SK-N-SH (cell line): ENCODE measurements around the gene PHKA2. TPM values are rescaled to one million over a fixed set of nuclear protein-coding genes. Genes with fewer than 3 reads are reported as not detected.
A peak's percentile ranks its signal among the peaks of the same experiment; 100 is the strongest.

Experiments
- CTCF ChIA-PET: fragments of 300-600, 350-600 bp; formaldehyde crosslinking; extraction: SDS; loops from one replicate; lab custom pipeline; 2021; lab: Yijun Ruan, JAX
- POLR2A ChIA-PET: fragments of 350-600 bp; sonication (Branson Sonifier 250); formaldehyde crosslinking; extraction: SDS; loops from one replicate; lab custom pipeline; 2020; ENCODE audit warnings: antibody characterized with exemption, inconsistent platforms; lab: Yijun Ruan, JAX
- DNase-seq: peaks from one replicate; pipeline ENCODE4 v3.0.0; 2012
- H2AFZ ChIP-seq: fragments of 200-600 bp; sonication (generic); 2 replicates; pipeline ENCODE4 v1.8.1; 2016; ENCODE audit warnings: antibody characterized with exemption, mild to moderate bottlenecking, low read depth
- H3F3A ChIP-seq: fragments of 200-600 bp; sonication (generic); replicated peaks from 2 replicates; pipeline ENCODE3; 2016; ENCODE audit warnings: antibody characterized with exemption, mild to moderate bottlenecking; ENCODE audit not compliant: insufficient read depth
- H3K27ac ChIP-seq, 2 experiments: fragments of 200-500 bp in 1 of 2; fragments of 200-600 bp in 1 of 2; sonication (Bioruptor generic) in 1 of 2; sonication (generic), shearing (Covaris generic) in 1 of 2; 2 replicates each; pipeline versions ENCODE4 v1.5.1 to v1.6.1; 2014 to 2016; ENCODE audit warnings: low read depth in 2 of 2, inconsistent platforms in 1 of 2, low read length in 1 of 2, mild to moderate bottlenecking in 1 of 2, mixed read lengths in 1 of 2
- H3K27me3 ChIP-seq: fragments of 200-600 bp; sonication (generic), shearing (Covaris generic); 2 replicates; pipeline ENCODE4 v1.6.1; 2016; ENCODE audit warnings: mixed run types; ENCODE audit not compliant: insufficient read depth
- H3K36me3 ChIP-seq, 2 experiments: fragments of 200-500 bp in 1 of 2; fragments of 200-600 bp in 1 of 2; sonication (Bioruptor generic) in 1 of 2; sonication (generic) in 1 of 2; replicated peaks in 1 of 2; 2 replicates each; pipeline versions ENCODE3 to v1.5.1; 2014 to 2016; ENCODE audit warnings: low read length in 1 of 2, mild to moderate bottlenecking in 1 of 2; ENCODE audit not compliant: insufficient read depth in 2 of 2, control insufficient read depth in 1 of 2
- H3K4me1 ChIP-seq, 2 experiments: fragments of 200-500 bp in 1 of 2; fragments of 200-600 bp in 1 of 2; sonication (Bioruptor generic) in 1 of 2; sonication (generic), shearing (Covaris generic) in 1 of 2; 2 replicates each; pipeline versions ENCODE4 v1.5.1 to v1.6.1; 2014 to 2016; ENCODE audit warnings: low read depth in 1 of 2, low read length in 1 of 2, mixed run types in 1 of 2; ENCODE audit not compliant: insufficient read depth in 2 of 2, control insufficient read depth in 1 of 2
- H3K4me2 ChIP-seq: fragments of 200-600 bp; sonication (generic), shearing (Covaris generic); 2 replicates; pipeline ENCODE4 v1.6.1; 2017; ENCODE audit warnings: mixed run types
- H3K4me3 ChIP-seq, 2 experiments: fragments of 200-500 bp in 1 of 2; fragments of 200-600 bp in 1 of 2; sonication (Bioruptor generic) in 1 of 2; sonication (generic), shearing (Covaris generic) in 1 of 2; 2 replicates each; pipeline versions ENCODE4 v1.5.1 to v1.8.1; 2014 to 2016; ENCODE audit warnings: low read depth in 2 of 2, inconsistent platforms in 1 of 2, low read length in 1 of 2, mild to moderate bottlenecking in 1 of 2, mixed read lengths in 1 of 2, moderate library complexity in 1 of 2
- H3K79me2 ChIP-seq: fragments of 200-600 bp; sonication (generic); 2 replicates; pipeline ENCODE4 v1.8.1; 2017; ENCODE audit warnings: mild to moderate bottlenecking; ENCODE audit not compliant: insufficient read depth
- H3K9ac ChIP-seq: fragments of 200-600 bp; sonication (generic); 2 replicates; pipeline ENCODE4 v1.6.1; 2017; ENCODE audit warnings: mixed run types
- H3K9me2 ChIP-seq: fragments of 200-600 bp; sonication (generic); 2 replicates; pipeline ENCODE4 v1.6.1; 2017; ENCODE audit warnings: mixed run types
- H3K9me3 ChIP-seq: fragments of 200-600 bp; sonication (generic); 2 replicates; pipeline ENCODE4 v1.6.1; 2017; ENCODE audit warnings: mixed run types, mild to moderate bottlenecking, moderate library complexity
- H4K20me1 ChIP-seq: fragments of 200-600 bp; sonication (generic); 2 replicates; pipeline ENCODE4 v1.6.1; 2017; ENCODE audit warnings: mild to moderate bottlenecking, mixed run types; ENCODE audit not compliant: insufficient read depth
- CHD2 ChIP-seq: fragments of 150-350 bp; IDR thresholded peaks from 2 replicates; pipeline ENCODE4 v1.6.1; 2018; ENCODE audit warnings: low read length; ENCODE audit not compliant: partially characterized antibody
- EP300 ChIP-seq, 2 experiments: IDR thresholded peaks; 2 replicates each; pipeline versions ENCODE4 v1.4.0 to v1.6.1; 2012; ENCODE audit warnings: borderline replicate concordance in 1 of 2, low read depth in 1 of 2, low read length in 1 of 2
- FOSL2 ChIP-seq: IDR thresholded peaks from 2 replicates; pipeline ENCODE4 v1.4.0; 2012; ENCODE audit warnings: low read depth, mild to moderate bottlenecking, moderate library complexity, borderline replicate concordance
- FOXM1 ChIP-seq: IDR thresholded peaks from 2 replicates; pipeline ENCODE4 v1.4.0; 2012; ENCODE audit warnings: low read depth, mild to moderate bottlenecking
- GABPA ChIP-seq: IDR thresholded peaks from 2 replicates; pipeline ENCODE4 v1.4.0; 2012; ENCODE audit warnings: low read depth, mild to moderate bottlenecking
- GATA2 ChIP-seq: sonication (generic); formaldehyde crosslinking; IDR thresholded peaks from 2 replicates; pipeline ENCODE4 v1.5.0; 2020; ENCODE audit warnings: mild to moderate bottlenecking, missing genetic modification reagents
- IRF3 ChIP-seq: fragments of 150-350 bp; IDR thresholded peaks from 2 replicates; pipeline ENCODE4 v1.6.1; 2016; ENCODE audit warnings: mild to moderate bottlenecking, low read depth, low read length
- JUND ChIP-seq: IDR thresholded peaks from 2 replicates; pipeline ENCODE4 v1.4.0; 2012
- MAX ChIP-seq: IDR thresholded peaks from 2 replicates; pipeline ENCODE4 v1.4.0; 2012; ENCODE audit warnings: low read depth
- MXI1 ChIP-seq: IDR thresholded peaks from 2 replicates; pipeline ENCODE4 v1.6.1; 2012; ENCODE audit warnings: mild to moderate bottlenecking, low read depth, low read length, improper control_type of control experiment
- NRF1 ChIP-seq: IDR thresholded peaks from 2 replicates; pipeline ENCODE4 v1.6.1; 2012; ENCODE audit warnings: low read depth, mild to moderate bottlenecking, low read length
- PBX3 ChIP-seq: IDR thresholded peaks from 2 replicates; pipeline ENCODE4; 2012
- RAD21 ChIP-seq: IDR thresholded peaks from 2 replicates; pipeline ENCODE4 v1.6.1; 2012; ENCODE audit warnings: mild to moderate bottlenecking, low read length
- RCOR1 ChIP-seq: fragments of 150-350 bp; IDR thresholded peaks from 2 replicates; pipeline ENCODE4 v1.6.1; 2017; ENCODE audit warnings: antibody characterized with exemption, low read length
- REST ChIP-seq: IDR thresholded peaks from 2 replicates; pipeline ENCODE4 v1.6.1; 2012; ENCODE audit warnings: mild to moderate bottlenecking, low read depth, low read length, moderate library complexity
- RFX5 ChIP-seq: IDR thresholded peaks from 2 replicates; pipeline ENCODE4 v1.6.1; 2012; ENCODE audit warnings: mild to moderate bottlenecking, improper control_type of control experiment, low read length
- SIN3A ChIP-seq: IDR thresholded peaks from 2 replicates; pipeline ENCODE4 v1.6.1; 2012; ENCODE audit warnings: low read depth, mild to moderate bottlenecking, low read length, moderate library complexity, borderline replicate concordance
- TCF12 ChIP-seq: IDR thresholded peaks from 2 replicates; pipeline ENCODE4 v1.4.0; 2012
- TEAD4 ChIP-seq: IDR thresholded peaks from 2 replicates; pipeline ENCODE4 v1.4.0; 2012; ENCODE audit warnings: mild to moderate bottlenecking, borderline replicate concordance; ENCODE audit not compliant: insufficient read depth
- YY1 ChIP-seq: IDR thresholded peaks from 2 replicates; pipeline ENCODE4 v1.4.0; 2012; ENCODE audit warnings: low read depth, mild to moderate bottlenecking
- ZBTB33 ChIP-seq: IDR thresholded peaks from 2 replicates; pipeline ENCODE4 v1.4.0; 2012; ENCODE audit warnings: low read depth, borderline replicate concordance
- WGBS: methylation state at CpG from one replicate; pipeline ENCODE4 v1.1.6; 2017; ENCODE audit warnings: low lambda C conversion rate; 5-methylcytosine and 5-hydroxymethylcytosine counted together
- polyA plus RNA-seq, 3 experiments: library from polyadenylated mRNA; depleted of rRNA; stranded (reverse); fragments of >200 nt; gene quantifications; 2 replicates each; pipeline ENCODE4 v1.2.3, GENCODE V29; 2012

PHKA2 gene
- polyA plus RNA-seq, 1 of the 3 experiments (the other 2 are of a cell fraction): 20.5 TPM

- Histone ChIP-seq H3K9ac (no peak overlapping the region), H4K20me1 (no peaks in the 10 kb centered on the region), H3K36me3 (no peaks in the 10 kb centered on the region), H3K4me3 (no peak overlapping the region), H3K9me2 (no peaks in the 10 kb centered on the region), H3F3A (no peaks in the 10 kb centered on the region), H3K4me1 (peaks cover 0 to 28% of the 10 kb centered on the region in 2 experiments; a peak in 1 of 4 replicates), H3K27me3 (peaks cover 5% of the 10 kb centered on the region; the same call in 1 of the 2 replicates), H3K79me2 (no peaks in the 10 kb centered on the region), H3K4me2 (no peak overlapping the region), H3K27ac (no peak overlapping the region), H2AFZ (no peak overlapping the region), H3K9me3 (no peaks in the 10 kb centered on the region)
- CTCF ChIA-PET: no interaction called here
- no peak for DNase-seq
- TF ChIP-seq TEAD4: no peak
- TF ChIP-seq PBX3: no peak
- no peak for TF ChIP-seq TCF12
- TF ChIP-seq EP300 (IDR thresholded peaks at IDR 0.05; ENCODE audit: borderline replicate concordance in 1 of 2, low read depth in 1 of 2, low read length in 1 of 2): no peak
- TF ChIP-seq JUND: no peak
- no peak for TF ChIP-seq RCOR1
- TF ChIP-seq MXI1: no peak
- no peak for TF ChIP-seq GATA2 (CRISPR knock-in tag)
- no peak for TF ChIP-seq NRF1
- TF ChIP-seq IRF3: no peak
- TF ChIP-seq RAD21: no peak
- no peak for TF ChIP-seq MAX
- no peak for TF ChIP-seq FOXM1
- 70% methylated on average over 9 of the region's 9 CpGs for WGBS
- POLR2A ChIA-PET: no interaction called here
Measured at GRCh38 chrX:18879144-18879543, 104.8 kb downstream of the PHKA2 start.

- Histone ChIP-seq H3K27me3 (peaks cover 10% of the 10 kb centered on the region; the same call in 1 of the 2 replicates), H3K4me3 (no peak overlapping the region), H3K27ac (peak overlapping the region in 1 of 2 experiments; percentile 82; a peak in 2 of 4 replicates), H4K20me1 (no peaks in the 10 kb centered on the region), H3K79me2 (no peaks in the 10 kb centered on the region), H3K4me1 (peaks cover 12 to 41% of the 10 kb centered on the region in 2 experiments; a peak in 3 of 4 replicates), H3K36me3 (no peaks in the 10 kb centered on the region), H3K9ac (no peak overlapping the region), H3F3A (peaks cover 6% of the 10 kb centered on the region), H2AFZ (no peak overlapping the region), H3K9me3 (no peaks in the 10 kb centered on the region), H3K4me2 (no peak overlapping the region), H3K9me2 (no peaks in the 10 kb centered on the region)
- ChIA-PET CTCF (no interaction called here), POLR2A (interaction anchor here (0.6 to 1.1 kb wide), 2 partner anchors 59 to 170 kb away, joined by 4 to 10 read pairs; no protein-coding TSS in a partner anchor)
- DNase-seq: peak; percentile 74
- WGBS: 41% methylated on average over 6 of the region's 7 CpGs
- no peak for TF ChIP-seq ZBTB33
- TF ChIP-seq SIN3A: no peak
- TF ChIP-seq YY1: no peak
- peak in 1 of 2 experiments; percentile 23; a peak in 1 of 4 replicates for TF ChIP-seq EP300 (IDR thresholded peaks at IDR 0.05; ENCODE audit: borderline replicate concordance in 1 of 2, low read depth in 1 of 2, low read length in 1 of 2)
- no peak for TF ChIP-seq RFX5
- TF ChIP-seq FOSL2: no peak
- no peak for TF ChIP-seq MXI1
- no peak for TF ChIP-seq REST
- TF ChIP-seq CHD2: no peak
- no peak for TF ChIP-seq GABPA
- no peak for TF ChIP-seq GATA2 (CRISPR knock-in tag)
- 0 out of 2 replicates have a peak, but pooled peaks have one; percentile 20 for TF ChIP-seq RCOR1
Measured at GRCh38 chrX:18877469-18877868, 106.4 kb downstream of the PHKA2 start.
